Measurements from ENCODE around the gene SART3. TPM values are rescaled to one million over a fixed set of nuclear protein-coding genes. Genes with fewer than 3 reads are reported as not detected.

The SART3 gene
- polyA plus RNA-seq, 1 of the 3 experiments (the other 2 are of a cell fraction) = 28.9 TPM

DNA sequence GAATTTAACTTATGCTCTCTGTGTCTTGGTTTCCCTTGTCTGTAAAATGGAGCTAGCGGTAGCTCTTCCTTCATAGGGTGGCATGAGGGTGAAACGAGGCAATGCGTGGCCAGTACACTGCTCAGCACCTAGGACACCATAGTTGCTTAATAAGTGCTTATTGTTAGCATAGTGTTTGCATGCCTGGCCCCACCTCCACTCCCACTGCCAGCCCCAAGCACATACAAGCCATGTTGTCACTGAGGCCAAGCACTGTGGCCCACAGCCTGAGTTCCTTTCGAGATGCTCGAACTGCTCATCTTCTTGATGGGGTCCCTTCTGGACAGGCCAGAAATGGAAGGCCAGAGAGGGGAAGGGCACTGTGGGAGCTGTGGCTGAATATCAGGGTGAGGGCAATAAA lies 45.1 kb downstream of the SART3 start:
- Histone ChIP-seq H3K4me3 (ENCODE audit: low read depth in 2 of 2, low read length in 1 of 2) (peak overlapping the region; percentile 68 to 92), H3K4me2 (peak overlapping the region; percentile 96), H2AFZ (ENCODE audit: low read depth) (no peak overlapping the region; the same call in 1 of the 2 replicates), H3K9me3 (no peaks in the 10 kb centered on the region), H3K4me1 (ENCODE audit: control insufficient read depth in 1 of 2, insufficient read depth in 2 of 2, low read depth in 1 of 2, low read length in 1 of 2) (peaks cover 5 to 17% of the 10 kb centered on the region in 2 experiments; a peak in 1 of 4 replicates), H4K20me1 (ENCODE audit: insufficient read depth) (0 out of 2 replicates have a peak, but pooled peaks cover 5% of the 10 kb centered on the region), H3K9me2 (no peaks in the 10 kb centered on the region), H3K27me3 (ENCODE audit: insufficient read depth) (no peaks in the 10 kb centered on the region), H3F3A (replicated peaks; ENCODE audit: insufficient read depth) (peaks cover 8% of the 10 kb centered on the region), H3K27ac (ENCODE audit: low read depth in 2 of 2, low read length in 1 of 2) (0 out of 4 replicates have a peak overlapping the region, but pooled peaks of 1 of the 2 experiments have one; percentile 40), H3K36me3 (replicated peaks in 1 of 2; ENCODE audit: control insufficient read depth in 1 of 2, insufficient read depth in 2 of 2, low read length in 1 of 2) (peaks cover 16 to 37% of the 10 kb centered on the region in 2 experiments), H3K79me2 (ENCODE audit: insufficient read depth) (peaks cover 15% of the 10 kb centered on the region), H3K9ac (peak overlapping the region; percentile 79)
- TF ChIP-seq MXI1 (IDR thresholded peaks at IDR 0.05; ENCODE audit: low read depth, low read length) = no peak
- TF ChIP-seq FOXM1 (IDR thresholded peaks at IDR 0.05; ENCODE audit: low read depth) = no peak
- no peak for TF ChIP-seq SIN3A (IDR thresholded peaks at IDR 0.05; ENCODE audit: borderline replicate concordance, low read depth, low read length)
- TF ChIP-seq GATA2 (CRISPR knock-in tag; IDR thresholded peaks at IDR 0.05) = no peak
- no peak for TF ChIP-seq RAD21 (IDR thresholded peaks at IDR 0.05; ENCODE audit: low read length)
- TF ChIP-seq CHD2 (IDR thresholded peaks at IDR 0.05; ENCODE audit: low read length, partially characterized antibody) = no peak
- TF ChIP-seq, protein P1, sequence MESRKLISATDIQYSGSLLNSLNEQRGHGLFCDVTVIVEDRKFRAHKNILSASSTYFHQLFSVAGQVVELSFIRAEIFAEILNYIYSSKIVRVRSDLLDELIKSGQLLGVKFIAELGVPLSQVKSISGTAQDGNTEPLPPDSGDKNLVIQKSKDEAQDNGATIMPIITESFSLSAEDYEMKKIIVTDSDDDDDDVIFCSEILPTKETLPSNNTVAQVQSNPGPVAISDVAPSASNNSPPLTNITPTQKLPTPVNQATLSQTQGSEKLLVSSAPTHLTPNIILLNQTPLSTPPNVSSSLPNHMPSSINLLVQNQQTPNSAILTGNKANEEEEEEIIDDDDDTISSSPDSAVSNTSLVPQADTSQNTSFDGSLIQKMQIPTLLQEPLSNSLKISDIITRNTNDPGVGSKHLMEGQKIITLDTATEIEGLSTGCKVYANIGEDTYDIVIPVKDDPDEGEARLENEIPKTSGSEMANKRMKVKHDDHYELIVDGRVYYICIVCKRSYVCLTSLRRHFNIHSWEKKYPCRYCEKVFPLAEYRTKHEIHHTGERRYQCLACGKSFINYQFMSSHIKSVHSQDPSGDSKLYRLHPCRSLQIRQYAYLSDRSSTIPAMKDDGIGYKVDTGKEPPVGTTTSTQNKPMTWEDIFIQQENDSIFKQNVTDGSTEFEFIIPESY (IDR thresholded peaks at IDR 0.05; ENCODE audit: borderline replicate concordance, low read depth) = no peak
- POLR2A ChIA-PET = interaction anchor here (0.9 kb wide), 1 partner anchor 45 kb away, joined by 3 read pairs; the partner anchor contains the start of gene SART3
- CTCF ChIA-PET = interaction anchor here (0.9 to 7.4 kb wide), 3 partner anchors 28 to 597 kb away, joined by 3 to 106 read pairs (median 4); no protein-coding TSS in a partner anchor
- WGBS (ENCODE audit: low lambda C conversion rate) = 63% methylated on average over 5 of the region's 5 CpGs
- no peak for DNase-seq

DNA sequence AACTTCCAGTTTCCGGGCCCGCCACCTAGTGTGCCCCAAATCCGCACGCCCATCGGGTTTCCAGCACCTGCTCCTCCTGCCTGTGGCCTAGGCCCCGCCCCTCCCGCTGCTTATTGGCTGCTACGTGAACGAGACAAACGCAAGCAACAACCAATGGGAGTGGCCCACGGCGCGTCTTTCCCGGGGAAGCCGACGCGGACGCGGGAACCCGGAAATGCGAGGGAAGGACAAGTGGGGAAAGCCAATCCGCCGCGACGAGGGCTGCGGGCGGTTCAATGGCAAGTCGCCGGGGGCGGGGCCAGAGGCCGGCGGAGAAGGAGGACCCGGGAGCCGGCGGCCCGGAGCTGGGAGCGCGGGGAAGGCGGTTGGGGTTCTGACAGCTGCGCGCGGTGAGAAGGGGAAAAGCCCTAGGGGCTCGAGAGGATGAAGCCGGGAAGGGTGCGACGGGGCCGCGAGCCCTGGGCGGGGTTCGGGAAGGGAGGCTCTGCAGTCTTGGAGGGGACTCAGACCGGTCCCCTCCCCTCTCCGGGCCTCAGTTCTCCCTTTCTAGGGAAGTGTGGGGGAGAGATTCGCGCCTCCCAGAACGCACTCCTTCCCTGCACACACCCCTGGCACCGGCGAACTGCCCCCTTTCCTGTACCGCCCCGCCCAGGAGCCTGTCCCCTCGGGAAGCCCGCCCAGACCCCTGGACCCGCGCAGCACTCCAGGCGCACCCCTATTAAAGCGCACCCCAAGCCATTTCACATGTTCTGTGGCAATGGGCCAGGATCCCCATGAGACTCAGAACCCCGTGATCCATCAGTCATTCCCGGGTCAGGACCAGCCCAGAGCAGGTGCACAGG lies 45.8 kb downstream of the SART3 start, which contains the start of gene FICD:
Gene FICD, plus strand, starts transcription at position 305 of the 842 bp plus-strand sequence. CDS start 1,696 bp downstream, outside the sequence.
- peak; percentile 96 for DNase-seq
- no peaks in the 10 kb centered on the region for H3K9me3 ChIP-seq
- H4K20me1 ChIP-seq (ENCODE audit: insufficient read depth) = no peaks in the 10 kb centered on the region
- H3K27me3 ChIP-seq (ENCODE audit: insufficient read depth) = no peaks in the 10 kb centered on the region
- H3K4me2 ChIP-seq = peak within 1 kb of the TSS; percentile 96
- peak within 1 kb of the TSS; percentile 79 for H3K9ac ChIP-seq
- peaks cover 15% of the 10 kb centered on the region for H3K79me2 ChIP-seq (ENCODE audit: insufficient read depth)
- POLR2A ChIA-PET = interaction anchor here (0.9 kb wide), 1 partner anchor 46 kb away, joined by 3 read pairs; the partner anchor contains the start of gene SART3
- H3F3A ChIP-seq (replicated peaks; ENCODE audit: insufficient read depth) = peaks cover 6% of the 10 kb centered on the region
- H3K4me1 ChIP-seq (ENCODE audit: control insufficient read depth in 1 of 2, insufficient read depth in 2 of 2, low read depth in 1 of 2, low read length in 1 of 2) = peaks cover 5 to 17% of the 10 kb centered on the region in 2 experiments; a peak in 1 of 4 replicates
- peak within 1 kb of the TSS; percentile 40 to 41; a peak in 2 of 4 replicates for H3K27ac ChIP-seq (ENCODE audit: low read depth in 2 of 2, low read length in 1 of 2)
- CTCF ChIA-PET = interaction anchor here (0.9 to 7.4 kb wide), 6 partner anchors 29 to 596 kb away, joined by 3 to 106 read pairs (median 5); no protein-coding TSS in a partner anchor
- peaks cover 11 to 29% of the 10 kb centered on the region in 2 experiments for H3K36me3 ChIP-seq (replicated peaks in 1 of 2; ENCODE audit: control insufficient read depth in 1 of 2, insufficient read depth in 2 of 2, low read length in 1 of 2)
- H2AFZ ChIP-seq (ENCODE audit: low read depth) = peak within 1 kb of the TSS; percentile 93
- H3K9me2 ChIP-seq = no peaks in the 10 kb centered on the region
- peak within 1 kb of the TSS; percentile 68 to 92 for H3K4me3 ChIP-seq (ENCODE audit: low read depth in 2 of 2, low read length in 1 of 2)
- 0% methylated on average over 27 of the region's 67 CpGs for WGBS (ENCODE audit: low lambda C conversion rate)
- TF ChIP-seq TEAD4 (IDR thresholded peaks at IDR 0.05; ENCODE audit: borderline replicate concordance, insufficient read depth) = no peak
- no peak for TF ChIP-seq GATA2 (CRISPR knock-in tag; IDR thresholded peaks at IDR 0.05)
- TF ChIP-seq FOXJ3 (CRISPR knock-in tag; IDR thresholded peaks at IDR 0.05) = no peak
- TF ChIP-seq, protein P2, sequence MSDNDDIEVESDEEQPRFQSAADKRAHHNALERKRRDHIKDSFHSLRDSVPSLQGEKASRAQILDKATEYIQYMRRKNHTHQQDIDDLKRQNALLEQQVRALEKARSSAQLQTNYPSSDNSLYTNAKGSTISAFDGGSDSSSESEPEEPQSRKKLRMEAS (IDR thresholded peaks at IDR 0.05; ENCODE audit: low read depth) = peak; percentile 48; the same call in 1 of the 2 replicates
- TF ChIP-seq SIN3A (IDR thresholded peaks at IDR 0.05; ENCODE audit: borderline replicate concordance, low read depth, low read length) = peak; percentile 74; the same call in 1 of the 2 replicates
- TF ChIP-seq SMC3 (IDR thresholded peaks at IDR 0.05; ENCODE audit: low read depth, low read length) = no peak
- peak; percentile 82 for TF ChIP-seq RFX5 (IDR thresholded peaks at IDR 0.05; ENCODE audit: low read length)
- peak; percentile 98 for TF ChIP-seq ELF1 (IDR thresholded peaks at IDR 0.05)
- TF ChIP-seq POLR2AphosphoS5 (IDR thresholded peaks at IDR 0.05; ENCODE audit: low read depth, low read length) = peak; percentile 61
- TF ChIP-seq, protein P3, sequence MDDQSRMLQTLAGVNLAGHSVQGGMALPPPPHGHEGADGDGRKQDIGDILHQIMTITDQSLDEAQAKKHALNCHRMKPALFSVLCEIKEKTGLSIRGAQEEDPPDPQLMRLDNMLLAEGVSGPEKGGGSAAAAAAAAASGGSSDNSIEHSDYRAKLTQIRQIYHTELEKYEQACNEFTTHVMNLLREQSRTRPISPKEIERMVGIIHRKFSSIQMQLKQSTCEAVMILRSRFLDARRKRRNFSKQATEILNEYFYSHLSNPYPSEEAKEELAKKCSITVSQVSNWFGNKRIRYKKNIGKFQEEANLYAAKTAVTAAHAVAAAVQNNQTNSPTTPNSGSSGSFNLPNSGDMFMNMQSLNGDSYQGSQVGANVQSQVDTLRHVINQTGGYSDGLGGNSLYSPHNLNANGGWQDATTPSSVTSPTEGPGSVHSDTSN (IDR thresholded peaks at IDR 0.05) = peak; percentile 99
- TF ChIP-seq CHD2 (IDR thresholded peaks at IDR 0.05; ENCODE audit: low read length, partially characterized antibody) = peak; percentile 73
- TF ChIP-seq, protein P4, sequence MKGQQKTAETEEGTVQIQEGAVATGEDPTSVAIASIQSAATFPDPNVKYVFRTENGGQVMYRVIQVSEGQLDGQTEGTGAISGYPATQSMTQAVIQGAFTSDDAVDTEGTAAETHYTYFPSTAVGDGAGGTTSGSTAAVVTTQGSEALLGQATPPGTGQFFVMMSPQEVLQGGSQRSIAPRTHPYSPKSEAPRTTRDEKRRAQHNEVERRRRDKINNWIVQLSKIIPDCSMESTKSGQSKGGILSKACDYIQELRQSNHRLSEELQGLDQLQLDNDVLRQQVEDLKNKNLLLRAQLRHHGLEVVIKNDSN (IDR thresholded peaks at IDR 0.05; ENCODE audit: borderline replicate concordance, low read depth) = no peak
- no peak for TF ChIP-seq FOSL2 (IDR thresholded peaks at IDR 0.05; ENCODE audit: borderline replicate concordance, low read depth)
- TF ChIP-seq, protein P5, sequence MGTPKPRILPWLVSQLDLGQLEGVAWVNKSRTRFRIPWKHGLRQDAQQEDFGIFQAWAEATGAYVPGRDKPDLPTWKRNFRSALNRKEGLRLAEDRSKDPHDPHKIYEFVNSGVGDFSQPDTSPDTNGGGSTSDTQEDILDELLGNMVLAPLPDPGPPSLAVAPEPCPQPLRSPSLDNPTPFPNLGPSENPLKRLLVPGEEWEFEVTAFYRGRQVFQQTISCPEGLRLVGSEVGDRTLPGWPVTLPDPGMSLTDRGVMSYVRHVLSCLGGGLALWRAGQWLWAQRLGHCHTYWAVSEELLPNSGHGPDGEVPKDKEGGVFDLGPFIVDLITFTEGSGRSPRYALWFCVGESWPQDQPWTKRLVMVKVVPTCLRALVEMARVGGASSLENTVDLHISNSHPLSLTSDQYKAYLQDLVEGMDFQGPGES (IDR thresholded peaks at IDR 0.05; ENCODE audit: low read depth, low read length) = peak; percentile 64
